Measurements from ENCODE around the gene MAD1L1.

Gene MAD1L1

DNA sequence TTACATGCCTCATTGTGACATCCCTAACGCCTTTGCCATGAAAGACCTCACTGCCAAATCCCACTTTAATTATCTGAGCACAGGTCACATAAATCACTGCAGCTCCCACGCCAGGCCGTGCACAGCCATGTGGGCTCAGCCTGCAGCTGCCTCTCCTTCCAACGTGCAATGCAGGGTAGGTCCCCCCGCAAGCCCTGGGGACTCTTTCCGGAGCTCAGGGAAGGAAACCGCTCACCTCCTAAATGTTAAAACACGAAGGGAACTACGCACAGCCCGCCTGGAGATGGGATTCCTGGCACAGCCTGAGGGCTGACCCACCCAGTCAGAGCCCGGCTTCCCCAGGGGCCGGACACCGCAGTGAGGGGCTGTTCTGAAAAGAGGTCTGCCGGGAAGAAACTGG is 128.0 kb downstream of the MAD1L1 start:
- Histone ChIP-seq H3K27ac (ENCODE audit: low read depth, low read length) (peak overlapping the region; percentile 4), H3K36me3 (ENCODE audit: control insufficient read depth, insufficient read depth, low read length) (no peaks in the 10 kb centered on the region), H3K9ac (ENCODE audit: low read depth, low read length) (no peak overlapping the region), H3K9me3 (ENCODE audit: control insufficient read depth, insufficient read depth, low read length) (no peaks in the 10 kb centered on the region), H3K27me3 (ENCODE audit: control insufficient read depth, insufficient read depth, low read length) (no peaks in the 10 kb centered on the region), H3K4me1 (ENCODE audit: control insufficient read depth, insufficient read depth, low read length) (peaks cover 4% of the 10 kb centered on the region; the same call in 1 of the 2 replicates), H3K4me3 (ENCODE audit: low read depth, low read length) (no peak overlapping the region)

DNA sequence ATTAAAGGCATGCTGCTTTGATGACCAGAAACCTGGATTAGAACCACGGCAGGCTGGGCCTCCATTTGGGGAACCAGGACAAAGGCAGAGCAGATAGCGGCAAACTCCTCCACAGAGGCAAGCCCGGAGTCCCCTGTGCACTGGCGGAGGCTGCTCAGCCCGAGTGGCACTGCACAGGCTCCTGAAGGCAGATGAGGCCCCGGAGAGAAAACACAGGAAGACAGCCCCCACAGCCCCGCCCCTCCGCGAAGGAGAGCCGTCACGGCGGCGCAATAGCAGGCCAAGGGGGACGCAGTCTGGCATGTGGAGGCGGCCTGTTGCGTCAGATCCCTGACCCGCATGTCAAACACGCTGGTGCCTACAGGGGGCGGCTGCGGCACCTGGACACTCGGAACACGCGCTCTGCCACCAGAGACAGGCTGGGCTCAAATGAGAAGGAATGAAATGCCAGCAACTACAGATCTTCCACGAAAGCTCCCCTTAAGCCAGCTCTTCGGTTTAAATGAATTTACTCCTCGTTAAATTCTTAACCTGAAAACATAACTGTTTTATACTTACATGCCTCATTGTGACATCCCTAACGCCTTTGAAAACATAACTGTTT is 128.5 kb downstream of the MAD1L1 start:
- Histone ChIP-seq H3K27me3 (ENCODE audit: control insufficient read depth, insufficient read depth, low read length) (no peaks in the 10 kb centered on the region), H3K9ac (ENCODE audit: low read depth, low read length) (peak overlapping the region; percentile 41; the same call in 1 of the 2 replicates), H3K4me1 (ENCODE audit: control insufficient read depth, insufficient read depth, low read length) (peaks cover 4% of the 10 kb centered on the region; the same call in 1 of the 2 replicates), H3K4me3 (ENCODE audit: low read depth, low read length) (no peak overlapping the region), H3K36me3 (ENCODE audit: control insufficient read depth, insufficient read depth, low read length) (no peaks in the 10 kb centered on the region), H3K27ac (ENCODE audit: low read depth, low read length) (peak overlapping the region; percentile 4), H3K9me3 (ENCODE audit: control insufficient read depth, insufficient read depth, low read length) (no peaks in the 10 kb centered on the region)

DNA sequence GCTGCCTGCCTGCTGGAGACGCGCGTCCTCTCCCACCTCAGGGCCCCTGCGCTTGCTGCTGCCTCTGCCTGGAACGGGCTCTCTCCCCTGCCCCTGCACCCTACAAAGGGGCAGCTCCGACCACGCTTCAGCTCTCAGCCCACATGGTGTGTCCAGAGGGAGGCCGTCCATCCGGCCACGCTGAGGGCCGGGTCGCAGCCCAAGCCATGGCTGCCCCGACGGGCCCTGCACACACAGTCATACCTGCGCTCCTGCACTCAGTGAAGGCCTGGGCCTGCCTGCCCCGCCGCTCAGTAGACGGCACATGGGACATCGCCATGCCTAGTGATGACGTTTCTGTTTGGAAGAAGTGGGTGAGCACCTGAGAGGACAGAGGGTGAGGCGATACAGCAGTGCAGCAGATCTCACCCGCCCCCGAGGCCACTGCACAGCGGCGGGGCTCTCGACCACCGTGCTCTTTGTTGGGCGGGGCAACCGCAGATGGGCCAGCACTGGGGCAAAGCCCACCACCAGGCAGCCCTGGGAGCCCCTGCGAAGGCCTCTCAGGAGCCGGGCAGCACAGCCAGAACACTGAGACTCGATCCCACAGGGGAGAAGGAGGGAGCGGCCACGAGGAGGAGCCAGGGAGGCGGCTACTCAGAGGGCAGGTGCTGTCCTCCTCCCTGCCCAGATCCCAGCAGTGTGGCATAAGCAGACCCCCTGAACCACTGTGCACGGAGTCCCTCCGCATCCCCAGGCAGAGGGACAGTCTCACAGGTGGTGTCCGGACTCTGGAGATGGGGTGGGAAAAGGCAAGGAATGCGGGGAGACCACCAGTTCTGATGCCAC is 129.5 kb downstream of the MAD1L1 start:
- Histone ChIP-seq H3K27me3 (ENCODE audit: control insufficient read depth, insufficient read depth, low read length) (no peaks in the 10 kb centered on the region), H3K4me1 (ENCODE audit: control insufficient read depth, insufficient read depth, low read length) (peaks cover 4% of the 10 kb centered on the region; the same call in 1 of the 2 replicates), H3K9ac (ENCODE audit: low read depth, low read length) (peak overlapping the region; percentile 41; the same call in 1 of the 2 replicates), H3K27ac (ENCODE audit: low read depth, low read length) (no peak overlapping the region), H3K36me3 (ENCODE audit: control insufficient read depth, insufficient read depth, low read length) (no peaks in the 10 kb centered on the region), H3K9me3 (ENCODE audit: control insufficient read depth, insufficient read depth, low read length) (no peaks in the 10 kb centered on the region), H3K4me3 (ENCODE audit: low read depth, low read length) (no peak overlapping the region)

DNA sequence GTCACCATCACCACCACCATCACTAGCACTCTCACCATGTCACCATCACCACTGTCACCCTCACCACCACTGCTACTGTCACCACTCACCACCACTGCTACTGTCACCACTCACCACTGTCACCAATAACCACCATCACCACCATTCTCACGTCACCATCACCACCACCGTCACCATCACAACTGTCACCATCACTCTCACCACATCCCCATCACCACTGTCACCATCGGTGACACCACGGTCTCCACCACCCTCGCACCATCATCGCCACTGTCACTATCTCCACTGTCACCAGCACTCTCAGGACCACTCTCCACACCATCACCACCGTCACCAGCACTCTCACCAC is 130.4 kb downstream of the MAD1L1 start:
- no peak overlapping the region for H3K27ac ChIP-seq (ENCODE audit: low read depth, low read length)
- H3K36me3 ChIP-seq (ENCODE audit: control insufficient read depth, insufficient read depth, low read length), result no peaks in the 10 kb centered on the region
- no peak overlapping the region for H3K9ac ChIP-seq (ENCODE audit: low read depth, low read length)
- H3K27me3 ChIP-seq (ENCODE audit: control insufficient read depth, insufficient read depth, low read length), result no peaks in the 10 kb centered on the region
- no peaks in the 10 kb centered on the region for H3K9me3 ChIP-seq (ENCODE audit: control insufficient read depth, insufficient read depth, low read length)
- no peak overlapping the region for H3K4me3 ChIP-seq (ENCODE audit: low read depth, low read length)
- peaks cover 4% of the 10 kb centered on the region; the same call in 1 of the 2 replicates for H3K4me1 ChIP-seq (ENCODE audit: control insufficient read depth, insufficient read depth, low read length)

DNA sequence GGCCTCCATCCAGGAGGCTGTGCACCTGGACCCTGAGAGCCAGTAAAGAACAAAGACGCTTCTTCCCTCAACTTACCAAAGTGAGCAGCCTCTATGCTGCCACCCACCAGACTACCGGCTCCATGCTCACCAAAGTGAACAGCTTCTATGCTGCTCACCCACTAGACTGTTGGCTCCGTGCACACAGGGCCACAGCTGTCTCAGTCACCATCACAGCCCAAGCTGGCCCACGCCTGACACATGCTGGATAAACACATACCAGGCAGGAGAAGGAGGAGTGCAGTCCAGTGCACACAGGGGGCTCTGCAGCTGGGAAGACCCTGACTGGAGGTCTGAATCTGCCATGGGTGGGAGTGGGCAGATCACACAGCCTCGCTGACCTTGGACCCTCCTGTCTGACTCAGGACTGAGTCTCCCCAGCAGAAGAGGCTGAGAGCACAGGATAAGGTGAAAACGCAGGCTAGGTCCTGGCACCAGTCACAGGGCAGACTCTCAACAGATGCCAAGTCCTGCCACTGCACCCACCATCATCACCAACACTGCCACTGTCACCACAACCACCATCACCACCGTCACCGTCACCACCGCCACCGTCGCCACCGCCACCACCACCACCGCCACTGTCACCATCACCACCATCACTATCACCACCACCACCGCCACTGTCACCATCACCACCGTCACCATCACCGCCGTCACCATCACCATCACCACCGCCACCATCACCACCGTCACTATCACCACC is 130.9 kb downstream of the MAD1L1 start:
- no peak overlapping the region for H3K9ac ChIP-seq (ENCODE audit: low read depth, low read length)
- no peak overlapping the region for H3K4me3 ChIP-seq (ENCODE audit: low read depth, low read length)
- no peak overlapping the region for H3K27ac ChIP-seq (ENCODE audit: low read depth, low read length)
- no peaks in the 10 kb centered on the region for H3K27me3 ChIP-seq (ENCODE audit: control insufficient read depth, insufficient read depth, low read length)
- H3K36me3 ChIP-seq (ENCODE audit: control insufficient read depth, insufficient read depth, low read length), result no peaks in the 10 kb centered on the region
- H3K4me1 ChIP-seq (ENCODE audit: control insufficient read depth, insufficient read depth, low read length), result peaks cover 4% of the 10 kb centered on the region; the same call in 1 of the 2 replicates
- no peaks in the 10 kb centered on the region for H3K9me3 ChIP-seq (ENCODE audit: control insufficient read depth, insufficient read depth, low read length)

DNA sequence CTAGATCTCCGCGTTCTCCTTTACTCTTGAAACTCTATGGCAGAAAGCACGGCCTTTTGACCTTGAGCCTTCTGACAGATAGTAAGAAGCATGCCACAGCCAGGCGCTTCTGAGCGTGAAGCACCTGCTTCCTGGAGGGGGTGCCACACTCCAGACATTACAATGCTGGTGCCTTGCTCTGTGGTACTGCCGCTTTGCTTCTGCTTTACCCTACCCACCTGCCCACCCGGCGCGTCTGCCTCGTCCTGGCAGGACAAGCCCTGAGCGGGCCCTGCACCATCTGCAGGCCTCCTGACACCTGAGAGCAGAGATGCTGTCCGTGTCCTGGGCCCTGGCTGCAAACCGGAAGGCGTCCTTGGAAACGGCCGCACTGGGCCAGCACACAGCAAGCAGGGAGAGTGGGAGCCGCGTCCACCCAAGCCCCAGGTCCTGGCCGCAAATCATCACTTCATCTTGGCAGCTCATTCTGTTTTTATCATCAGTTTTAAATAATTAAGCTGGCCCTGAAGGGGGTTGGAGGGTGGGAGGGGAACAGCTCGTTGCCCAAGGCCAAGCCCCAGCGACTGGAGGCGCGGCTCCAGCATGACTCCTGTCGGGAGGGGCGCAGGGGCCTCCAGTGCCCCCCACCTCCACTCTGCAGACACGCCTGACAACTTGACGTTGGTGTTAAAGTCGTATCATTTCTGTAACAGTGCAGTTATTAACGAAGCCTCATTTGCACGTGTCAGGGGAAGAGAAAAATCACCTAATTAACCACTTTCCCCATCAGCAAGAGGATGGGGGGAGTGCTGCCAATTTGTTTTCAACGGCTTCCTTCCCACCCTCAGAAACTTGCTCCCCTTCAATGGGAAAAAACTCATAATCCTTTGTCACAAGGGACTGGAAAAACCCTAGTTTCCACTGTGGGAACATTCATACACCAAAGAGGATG is 132.2 kb downstream of the MAD1L1 start:
- no peaks in the 10 kb centered on the region for H3K27me3 ChIP-seq (ENCODE audit: control insufficient read depth, insufficient read depth, low read length)
- peaks cover 4% of the 10 kb centered on the region; the same call in 1 of the 2 replicates for H3K4me1 ChIP-seq (ENCODE audit: control insufficient read depth, insufficient read depth, low read length)
- no peak overlapping the region for H3K9ac ChIP-seq (ENCODE audit: low read depth, low read length)
- no peak overlapping the region for H3K4me3 ChIP-seq (ENCODE audit: low read depth, low read length)
- no peaks in the 10 kb centered on the region for H3K36me3 ChIP-seq (ENCODE audit: control insufficient read depth, insufficient read depth, low read length)
- no peaks in the 10 kb centered on the region for H3K9me3 ChIP-seq (ENCODE audit: control insufficient read depth, insufficient read depth, low read length)
- no peak overlapping the region for H3K27ac ChIP-seq (ENCODE audit: low read depth, low read length)

DNA sequence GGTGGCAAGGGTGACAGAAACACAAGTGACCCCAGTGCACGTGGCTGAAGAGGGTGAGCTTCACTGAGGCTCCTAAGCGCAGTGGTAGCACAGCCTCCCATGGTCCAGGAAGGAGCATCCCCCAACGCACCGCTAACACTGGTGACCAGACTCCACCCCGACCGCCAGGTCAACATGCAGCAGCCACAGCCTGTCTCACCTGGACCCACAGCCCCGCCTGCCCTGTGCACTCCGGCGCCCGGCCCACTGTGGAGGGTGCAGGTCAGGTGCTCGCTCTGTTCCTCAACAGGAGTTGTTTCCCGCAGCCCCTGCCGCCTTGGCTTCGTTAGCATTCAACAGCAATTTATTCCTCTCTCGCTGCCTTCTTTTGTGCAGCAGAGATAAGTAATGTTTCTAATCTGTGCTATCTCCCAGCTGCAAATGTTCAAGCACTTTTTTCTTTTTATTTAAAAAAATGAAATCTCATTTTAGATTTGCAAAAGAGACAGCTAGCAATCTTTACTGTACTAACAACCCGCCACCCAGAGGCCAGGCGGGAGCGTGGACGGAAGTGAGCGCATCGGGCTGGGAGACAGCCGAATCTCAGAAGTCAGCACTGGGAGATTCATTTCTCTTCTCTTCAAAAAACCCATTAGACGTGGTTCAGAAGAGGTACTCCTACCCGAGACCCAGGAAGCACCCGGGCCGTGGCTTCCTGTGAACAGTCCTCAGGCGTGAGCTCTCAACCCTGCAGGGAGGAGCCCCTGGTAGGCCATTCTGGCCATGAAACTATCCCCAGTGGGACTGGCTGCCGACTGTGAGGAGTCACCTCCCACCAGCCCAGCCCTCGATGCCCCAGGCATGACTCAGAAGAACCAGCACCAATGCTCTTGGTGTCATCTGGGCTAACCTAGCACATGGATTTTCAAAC is 133.4 kb downstream of the MAD1L1 start:
- Histone ChIP-seq H3K4me1 (ENCODE audit: control insufficient read depth, insufficient read depth, low read length) (peaks cover 4% of the 10 kb centered on the region; the same call in 1 of the 2 replicates), H3K9ac (ENCODE audit: low read depth, low read length) (no peak overlapping the region), H3K36me3 (ENCODE audit: control insufficient read depth, insufficient read depth, low read length) (no peaks in the 10 kb centered on the region), H3K27ac (ENCODE audit: low read depth, low read length) (no peak overlapping the region), H3K27me3 (ENCODE audit: control insufficient read depth, insufficient read depth, low read length) (no peaks in the 10 kb centered on the region), H3K4me3 (ENCODE audit: low read depth, low read length) (no peak overlapping the region), H3K9me3 (ENCODE audit: control insufficient read depth, insufficient read depth, low read length) (no peaks in the 10 kb centered on the region)

DNA sequence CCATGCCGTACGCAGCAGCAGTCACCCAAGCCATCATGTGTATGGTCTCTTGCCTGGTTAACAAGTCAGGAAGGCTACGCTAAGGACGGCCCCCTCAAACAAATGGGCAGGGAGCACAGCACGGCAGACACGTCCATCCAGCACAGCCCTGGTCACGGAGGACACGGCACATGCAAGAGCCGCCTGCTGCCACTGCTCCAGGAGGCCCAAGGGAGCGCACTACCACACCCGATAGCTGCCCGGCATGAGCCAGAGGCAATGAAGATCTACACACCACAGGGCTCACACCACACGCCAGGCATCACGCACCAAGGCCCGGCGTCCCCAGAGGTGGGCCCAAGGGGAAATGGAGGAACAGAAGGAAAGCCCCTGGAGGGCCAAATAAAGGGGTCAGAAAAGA is 134.2 kb downstream of the MAD1L1 start:
- Histone ChIP-seq H3K27me3 (ENCODE audit: control insufficient read depth, insufficient read depth, low read length) (no peaks in the 10 kb centered on the region), H3K4me3 (ENCODE audit: low read depth, low read length) (no peak overlapping the region), H3K9ac (ENCODE audit: low read depth, low read length) (no peak overlapping the region), H3K27ac (ENCODE audit: low read depth, low read length) (no peak overlapping the region), H3K36me3 (ENCODE audit: control insufficient read depth, insufficient read depth, low read length) (no peaks in the 10 kb centered on the region), H3K4me1 (ENCODE audit: control insufficient read depth, insufficient read depth, low read length) (no peaks in the 10 kb centered on the region), H3K9me3 (ENCODE audit: control insufficient read depth, insufficient read depth, low read length) (no peaks in the 10 kb centered on the region)

DNA sequence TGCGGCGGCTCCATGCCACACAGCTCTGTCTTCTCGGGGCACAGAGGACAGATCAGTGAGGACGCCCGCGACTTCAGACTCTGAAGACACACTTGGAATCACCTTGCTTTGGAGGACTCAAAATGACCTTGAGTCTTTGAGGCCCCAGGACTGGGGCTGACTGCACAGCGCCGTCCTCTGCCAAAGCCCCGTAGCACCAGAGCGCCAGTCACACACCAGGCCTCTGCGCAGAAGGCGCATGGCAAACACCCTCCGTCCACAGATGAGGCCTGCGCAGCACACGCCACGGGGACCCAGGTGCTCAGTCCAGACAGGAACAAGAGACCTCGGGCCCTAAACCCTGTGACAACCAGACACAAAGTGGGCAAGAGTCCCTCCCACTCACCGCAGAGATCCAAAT is 134.7 kb downstream of the MAD1L1 start:
- Histone ChIP-seq H3K27me3 (ENCODE audit: control insufficient read depth, insufficient read depth, low read length) (no peaks in the 10 kb centered on the region), H3K4me1 (ENCODE audit: control insufficient read depth, insufficient read depth, low read length) (no peaks in the 10 kb centered on the region), H3K9me3 (ENCODE audit: control insufficient read depth, insufficient read depth, low read length) (no peaks in the 10 kb centered on the region), H3K27ac (ENCODE audit: low read depth, low read length) (no peak overlapping the region), H3K4me3 (ENCODE audit: low read depth, low read length) (no peak overlapping the region), H3K36me3 (ENCODE audit: control insufficient read depth, insufficient read depth, low read length) (no peaks in the 10 kb centered on the region), H3K9ac (ENCODE audit: low read depth, low read length) (no peak overlapping the region)
